DMS53 treated with DMSO at 0.1 percent for 48 hours (cell line): Measurements from ENCODE around the gene MDGA2.

ENCODE experiments used
- DNase-seq: peaks from one replicate; lab custom pipeline; 2025; ENCODE audit not compliant: unreplicated experiment; lab: John Stamatoyannopoulos, UW

Gene MDGA2

DNA sequence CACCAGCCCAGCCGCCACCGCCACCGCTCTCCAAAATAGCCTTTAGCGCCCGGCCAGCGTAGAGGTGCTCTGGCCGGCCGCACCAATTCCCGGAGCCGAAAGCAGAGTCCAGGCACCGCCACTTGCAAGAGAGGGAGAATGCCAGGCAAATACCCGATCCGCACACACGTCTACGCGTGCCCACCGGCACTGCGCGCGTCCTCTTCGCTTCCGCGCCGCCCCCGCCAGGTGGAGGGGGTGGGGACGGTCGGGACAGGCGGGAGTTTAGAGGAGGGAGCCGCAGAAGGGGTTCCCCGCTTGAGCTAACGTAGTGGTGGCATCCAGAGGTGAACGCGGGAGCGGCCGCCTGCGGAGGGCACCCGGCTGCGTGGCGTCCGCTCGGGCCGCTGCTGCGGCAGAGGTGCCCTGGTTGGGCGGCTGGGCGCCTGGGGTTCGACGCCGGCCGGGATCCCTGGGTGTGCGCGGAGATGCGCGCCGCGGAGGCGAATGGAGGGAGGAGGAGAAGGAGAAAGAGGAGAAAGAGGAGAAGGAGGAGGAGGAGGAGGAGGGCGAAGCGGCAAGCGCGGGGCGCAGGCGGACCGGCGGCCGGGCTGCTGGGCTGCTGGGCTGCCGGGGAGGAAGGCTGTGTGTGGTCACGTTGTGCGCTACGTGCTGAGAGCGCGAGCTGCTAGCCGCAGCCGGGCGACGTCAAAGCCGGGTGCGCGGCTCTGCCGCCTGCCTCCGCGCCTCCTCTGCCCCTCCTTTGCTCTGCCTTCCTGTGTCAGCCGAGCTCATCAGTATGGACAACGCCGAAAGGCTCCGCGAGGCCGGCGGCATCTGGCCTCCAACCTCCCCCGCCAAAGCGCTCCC is at the start of gene MDGA2:
Gene MDGA2, minus strand, starts transcription at position 140 of the 849 bp plus-strand sequence.
- DNase-seq, result peak; percentile 36

DNA sequence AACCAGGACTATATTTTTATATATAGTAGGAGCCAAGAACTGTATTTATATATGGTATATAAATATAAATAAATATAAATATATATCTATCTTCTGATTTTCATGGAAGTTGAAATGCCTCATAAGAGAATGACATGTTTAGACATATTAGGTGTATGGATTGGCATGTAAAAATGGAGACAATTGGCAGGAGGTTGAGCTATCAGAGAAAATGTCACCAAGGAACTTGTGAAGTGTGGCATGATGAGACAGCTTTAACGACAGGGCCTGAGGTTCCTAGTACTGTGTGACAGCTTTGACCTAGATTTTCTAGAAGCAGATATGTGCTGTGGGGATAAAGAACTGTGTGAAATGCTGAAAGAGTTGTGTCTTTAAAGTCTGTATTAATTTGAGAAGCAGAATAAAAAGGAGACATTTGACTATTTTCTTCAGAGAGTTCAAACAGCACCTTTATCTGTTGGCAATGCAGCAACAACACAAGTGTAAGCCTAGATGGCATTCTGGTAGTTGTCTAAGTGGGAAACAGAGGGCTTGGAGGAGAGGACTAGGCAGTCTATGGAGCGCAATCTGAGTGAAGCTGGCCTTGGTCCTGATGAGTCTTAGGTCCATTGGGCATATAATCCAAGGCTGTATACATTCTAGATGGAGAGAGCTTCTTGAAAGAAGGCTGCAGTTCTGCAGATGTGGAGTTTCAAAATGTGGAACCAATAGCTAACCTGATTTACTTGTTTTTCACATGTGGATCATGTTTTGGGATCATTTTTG is 47.7 kb upstream of the MDGA2 start:
- DNase-seq, result no peak

DNA sequence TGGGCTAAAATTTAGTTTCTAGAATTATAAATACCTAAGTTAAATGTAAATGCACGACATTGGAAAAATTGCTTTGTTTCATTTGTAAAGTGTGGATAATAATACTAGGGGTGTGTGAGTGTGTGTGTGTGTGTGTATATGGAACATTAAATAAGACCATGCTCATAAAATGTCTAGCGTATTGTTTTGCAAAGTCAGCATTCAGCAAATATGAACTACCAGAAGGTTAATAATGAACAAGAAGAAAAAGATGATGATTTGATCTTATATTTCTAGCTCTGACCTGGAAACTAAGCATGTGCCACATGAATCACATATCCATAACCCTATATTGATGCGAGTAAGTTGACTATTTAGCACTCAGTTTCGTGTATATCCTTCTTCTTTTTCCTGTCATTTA is 44.9 kb upstream of the MDGA2 start:
- no peak for DNase-seq

DNA sequence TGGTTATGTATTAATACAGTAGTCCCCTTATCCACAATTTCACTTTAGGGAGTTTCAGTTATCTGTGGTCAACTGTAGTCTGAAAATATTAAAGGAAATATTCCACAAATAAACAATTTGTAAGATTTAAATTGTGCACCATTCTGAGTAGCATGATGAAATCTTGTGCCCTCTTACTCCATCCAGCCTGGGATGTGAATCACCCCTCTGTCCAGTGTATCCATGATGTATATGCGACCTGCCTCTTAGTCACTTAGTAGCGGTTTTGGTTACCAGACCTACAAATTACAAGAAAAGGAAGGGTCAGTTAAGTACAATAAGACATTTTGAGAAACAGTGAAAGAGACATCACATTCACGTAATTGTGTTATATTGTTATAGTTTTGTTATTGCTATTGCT is 39.9 kb upstream of the MDGA2 start:
- DNase-seq, result no peak

DNA sequence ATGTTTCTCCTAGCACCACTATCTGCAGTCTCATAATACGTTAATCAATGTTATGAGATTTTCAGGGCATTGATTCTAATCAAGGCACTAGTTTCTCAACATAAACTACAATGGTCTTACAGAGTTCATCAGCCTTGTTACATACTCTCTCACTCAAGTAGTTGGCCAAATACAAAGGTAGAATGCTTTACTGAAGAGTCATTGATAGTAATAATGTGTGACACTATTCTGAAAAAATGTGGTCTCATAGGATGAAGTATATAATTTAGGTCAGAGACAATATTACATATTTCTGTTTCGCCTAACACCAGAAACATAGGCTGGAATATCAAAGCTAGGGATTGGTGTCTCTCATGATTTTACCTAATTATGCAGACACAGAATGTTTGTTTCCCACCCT is 35.2 kb upstream of the MDGA2 start:
- DNase-seq, result no peak

DNA sequence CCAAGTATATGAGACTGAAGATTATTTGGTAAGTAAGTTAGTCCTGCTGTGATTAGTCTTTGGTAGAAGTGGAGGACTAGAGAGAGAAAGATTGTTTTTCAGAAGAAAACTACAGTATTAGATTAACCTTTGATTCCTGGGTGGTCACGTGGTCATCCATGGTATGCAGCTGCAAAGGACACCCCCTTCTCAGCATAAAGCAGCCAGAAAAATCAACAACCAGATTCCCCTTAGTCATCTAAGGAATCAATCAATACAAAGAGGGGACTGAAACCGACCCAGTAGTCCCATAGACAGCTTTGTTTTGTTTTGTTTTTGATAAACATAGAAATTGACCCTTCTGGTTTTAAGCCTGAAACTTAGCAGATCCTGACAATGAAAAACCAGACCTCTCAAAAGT is 30.3 kb upstream of the MDGA2 start:
- no peak for DNase-seq

DNA sequence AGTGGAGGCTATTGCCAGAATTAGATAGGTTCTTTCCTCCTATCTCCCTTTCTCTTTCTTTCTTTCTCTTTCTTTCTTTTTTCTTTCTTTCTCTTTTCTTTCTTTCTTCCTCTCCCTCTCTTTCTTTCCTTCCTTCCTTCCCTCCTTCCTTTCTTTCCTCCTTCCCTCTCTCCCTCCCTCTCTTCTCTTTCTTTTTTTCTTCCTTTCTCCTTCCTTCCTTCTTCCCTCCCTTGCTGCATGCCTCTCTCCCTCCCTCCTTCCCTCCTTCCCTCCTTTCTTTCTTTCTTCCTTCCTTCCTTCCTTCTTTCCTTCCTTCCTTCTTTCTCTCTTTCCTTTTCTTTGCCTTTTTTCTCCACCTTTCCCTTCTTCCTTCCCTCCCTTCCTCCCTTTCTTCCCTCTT is 16.4 kb upstream of the MDGA2 start:
- no peak for DNase-seq

DNA sequence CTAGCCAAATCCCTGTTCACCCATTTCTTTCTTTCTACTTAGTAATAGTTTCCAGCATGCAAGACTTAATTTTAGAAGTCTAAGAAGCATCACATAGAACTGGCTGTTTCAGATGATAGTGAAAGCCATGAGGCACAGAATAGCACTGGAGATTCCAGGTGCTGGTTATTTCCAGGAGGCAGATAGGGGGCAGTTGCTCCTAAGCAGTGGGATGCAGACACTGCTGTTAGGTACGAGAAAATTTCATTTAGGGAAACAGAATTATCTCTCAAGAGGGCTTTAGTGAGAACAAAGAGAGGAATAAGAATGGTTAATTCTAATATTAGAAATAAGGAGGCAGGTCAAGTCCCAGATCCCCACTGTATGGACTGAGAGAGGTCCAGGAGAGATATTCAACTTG is 3.6 kb upstream of the MDGA2 start:
- DNase-seq, result no peak

DNA sequence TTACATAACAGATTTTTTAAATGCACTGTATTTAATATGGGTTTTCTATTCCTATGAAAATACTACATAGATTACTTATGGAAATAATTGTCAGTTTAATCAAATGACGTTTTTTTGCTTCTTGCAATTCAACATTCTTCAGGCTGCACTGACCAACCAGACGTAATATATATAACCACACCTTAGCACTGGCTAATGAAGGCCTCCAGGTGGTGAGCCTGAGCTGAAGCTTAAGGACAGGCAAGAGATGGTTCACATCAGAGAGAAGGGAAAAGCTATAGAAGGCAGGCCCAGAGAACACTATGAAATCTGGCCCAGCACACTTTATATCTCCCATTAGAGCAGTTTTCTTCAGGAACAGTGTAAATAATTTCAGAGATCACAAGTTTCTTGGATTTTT is 2.8 kb upstream of the MDGA2 start:
- DNase-seq, result no peak

DNA sequence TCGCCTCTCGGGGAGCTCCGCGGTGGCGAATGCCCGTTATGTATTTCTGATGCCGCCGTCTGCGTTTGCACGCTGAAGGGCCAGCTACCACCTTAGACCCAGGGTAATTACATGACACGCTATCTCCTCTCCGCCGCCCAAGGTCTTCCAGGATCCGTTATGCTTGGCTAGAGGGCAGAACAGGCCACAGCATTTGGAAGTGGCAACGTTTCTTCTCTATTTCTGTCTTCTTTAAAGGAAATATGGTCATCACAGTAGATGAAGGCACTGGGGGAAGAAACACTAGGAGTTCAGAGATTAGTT is 861 bp upstream of the MDGA2 start:
- DNase-seq, result no peak

DNA sequence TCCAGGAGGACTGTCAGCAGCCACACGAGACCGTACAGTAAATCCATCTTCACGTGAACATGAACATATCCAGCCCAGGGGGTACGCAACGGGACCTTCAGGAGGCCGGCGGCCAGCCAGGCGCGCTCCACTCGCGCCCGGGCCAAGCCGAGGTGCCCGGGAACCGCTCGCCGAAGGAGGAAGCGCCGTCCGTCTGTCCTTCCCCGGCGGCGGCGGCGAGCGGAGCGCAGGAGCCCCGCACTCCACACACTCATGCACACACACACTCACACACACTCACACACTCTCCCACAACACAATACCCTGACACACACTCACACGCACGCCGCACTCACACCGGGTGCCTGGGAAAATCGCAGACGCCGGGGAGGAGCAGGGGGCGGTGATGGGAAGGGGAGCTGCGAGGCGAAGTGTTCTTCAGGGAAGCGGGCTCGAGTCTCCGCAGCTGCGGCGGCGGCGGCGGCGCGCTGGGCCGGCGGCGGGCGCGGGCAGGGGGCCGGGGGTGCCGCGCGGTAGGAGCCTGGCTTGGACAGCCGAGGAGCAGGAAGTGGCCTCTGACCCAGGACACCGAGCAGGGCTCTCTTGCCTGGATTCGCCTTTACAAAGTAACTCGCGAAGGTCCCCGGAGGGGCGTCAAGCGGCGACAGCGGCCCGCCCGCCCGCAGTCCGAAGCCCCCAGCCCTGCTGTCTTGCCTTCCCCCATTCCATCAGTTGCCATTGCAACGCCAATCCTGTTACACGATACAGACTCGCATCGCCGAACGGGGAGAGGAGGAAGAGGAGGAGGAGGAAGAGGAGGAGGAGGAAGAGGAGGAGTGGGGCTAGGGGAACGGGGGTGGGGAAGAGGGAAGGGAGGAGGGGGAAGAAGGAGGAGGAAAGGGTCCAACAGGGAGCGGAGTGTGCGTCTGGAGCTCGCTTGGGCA is 601 bp downstream of the MDGA2 start:
- no peak for DNase-seq

DNA sequence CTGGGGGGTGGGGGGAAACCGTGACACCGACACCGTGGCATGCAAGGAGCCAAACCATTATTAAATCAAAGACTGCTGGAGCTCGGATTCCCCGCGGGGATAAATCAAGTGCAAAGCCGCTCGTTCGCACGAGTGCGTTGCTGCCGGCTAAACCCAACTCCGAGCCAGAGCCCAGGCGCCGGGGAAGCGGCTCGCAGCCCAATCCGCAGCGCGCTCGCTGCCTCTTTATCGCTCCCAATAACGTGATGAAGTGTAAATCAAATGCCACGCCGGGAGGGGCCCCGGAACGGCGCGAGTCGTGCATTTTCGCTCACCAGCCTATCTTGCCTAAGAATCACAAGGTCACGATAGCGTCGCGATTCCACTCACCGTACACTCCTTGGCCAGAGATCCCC is 1.3 kb downstream of the MDGA2 start:
- peak; percentile 16 for DNase-seq

DNA sequence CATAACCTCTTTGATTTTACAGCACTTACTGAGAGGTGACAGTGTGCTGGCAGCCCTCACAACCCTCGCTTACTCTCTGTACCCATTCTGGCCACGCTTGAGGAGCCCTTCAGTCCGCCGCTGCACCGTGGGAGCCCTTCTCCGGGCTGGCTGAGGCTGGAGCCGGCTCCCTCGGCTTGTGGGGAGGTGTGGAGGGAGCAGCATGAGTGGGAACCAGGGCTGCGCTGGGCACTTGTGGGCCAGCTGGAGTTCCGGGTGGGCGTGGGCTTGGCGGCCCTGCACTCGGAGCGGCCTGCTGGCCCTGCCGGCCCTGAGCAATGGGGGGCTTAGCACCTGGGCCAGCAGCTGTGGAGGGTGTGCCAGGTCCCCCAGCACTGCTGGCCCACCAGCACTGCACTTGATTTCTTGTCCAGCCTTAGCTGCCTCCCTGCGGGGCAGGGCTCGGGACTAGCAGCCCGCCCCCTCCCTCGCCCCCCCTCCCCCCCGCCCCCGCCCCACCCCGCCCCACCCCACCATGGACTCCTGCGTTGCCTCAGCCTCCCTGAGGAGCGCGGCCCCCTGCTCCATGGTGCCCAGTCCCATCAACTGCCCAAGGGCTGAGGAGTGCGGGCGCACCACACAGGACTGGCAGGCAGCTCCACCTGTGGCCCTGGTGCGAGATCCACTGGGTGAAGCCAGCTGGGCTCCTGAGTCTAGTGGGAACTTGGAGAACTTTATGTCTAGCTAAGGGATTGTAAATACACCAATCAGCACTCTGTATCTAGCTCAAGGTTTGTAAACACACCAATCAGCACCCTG is 9.9 kb downstream of the MDGA2 start:
- DNase-seq, result no peak

DNA sequence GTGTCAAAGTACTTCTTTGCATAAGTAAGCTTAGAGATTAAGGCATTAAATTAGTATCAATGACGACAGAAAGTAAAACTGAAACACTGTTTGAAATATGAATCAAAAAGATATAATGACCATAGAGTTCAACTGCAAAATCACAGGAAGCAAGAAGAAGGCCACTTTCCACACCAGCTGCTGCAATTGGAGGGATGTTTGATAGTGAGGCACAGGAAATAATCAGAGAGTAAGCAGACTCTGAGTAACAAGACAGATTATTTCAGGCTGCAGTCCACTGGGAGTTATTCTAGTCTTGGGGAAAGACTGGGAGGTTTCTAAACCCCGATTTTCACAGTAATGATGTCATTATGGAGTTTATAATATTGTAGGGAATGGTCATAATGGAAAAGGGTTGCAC is 12.9 kb downstream of the MDGA2 start:
- DNase-seq, result no peak

DNA sequence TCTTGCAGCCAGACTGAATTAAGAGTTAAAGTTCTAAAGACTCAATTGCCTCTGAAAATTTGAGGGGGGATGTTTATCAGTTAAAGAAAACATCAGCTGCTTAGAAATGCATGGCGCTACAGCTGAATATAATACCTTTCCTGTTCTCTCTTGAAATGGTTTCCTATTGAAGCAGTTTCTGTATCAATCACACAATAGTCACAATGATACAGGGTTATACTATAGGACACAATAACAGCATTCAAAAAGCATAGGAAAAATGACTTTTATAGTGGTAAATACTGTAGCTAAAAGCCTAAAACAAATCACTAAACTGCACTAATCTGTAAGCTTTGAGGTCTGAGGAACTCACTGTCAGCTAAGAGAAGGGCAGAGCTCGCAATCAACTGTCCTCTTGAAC is 15.2 kb downstream of the MDGA2 start:
- no peak for DNase-seq

DNA sequence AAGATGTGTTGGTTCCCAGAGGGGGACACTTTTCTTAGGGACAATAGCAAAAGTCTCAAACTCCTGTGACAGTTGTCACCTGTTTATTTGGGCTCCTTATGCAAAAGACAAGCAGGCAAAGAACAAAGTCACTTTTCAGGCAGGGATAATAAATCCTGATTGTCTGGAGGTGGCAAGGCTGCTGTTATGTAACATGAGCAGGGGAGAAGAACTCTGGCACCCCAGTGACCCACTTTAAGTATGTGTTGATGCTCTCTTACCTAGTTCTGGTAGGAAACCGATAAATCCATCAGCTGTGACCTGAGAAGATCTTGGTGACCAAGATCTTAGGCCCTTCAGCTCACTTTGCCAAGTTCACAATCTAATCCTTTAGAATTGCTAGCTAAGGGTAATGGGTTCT is 17.4 kb downstream of the MDGA2 start:
- DNase-seq, result no peak

DNA sequence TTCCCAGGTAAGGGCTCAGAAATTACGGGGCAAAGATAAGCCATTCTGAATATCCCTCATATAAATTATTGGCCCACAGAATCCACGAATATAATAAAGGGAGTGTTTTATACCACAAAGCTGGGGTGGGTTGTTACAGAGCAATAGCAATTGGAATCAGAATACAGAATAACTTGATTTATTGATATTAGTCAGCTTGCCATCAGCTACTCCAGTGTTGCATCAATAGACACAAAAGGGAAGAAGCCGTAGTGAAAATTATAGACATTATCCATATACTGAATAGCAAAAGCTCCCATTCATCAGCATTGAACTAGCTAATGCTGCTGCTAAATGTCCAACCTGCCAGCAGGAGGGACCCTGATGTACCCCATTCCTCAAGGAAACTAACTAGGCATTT is 18.3 kb downstream of the MDGA2 start:
- no peak for DNase-seq

DNA sequence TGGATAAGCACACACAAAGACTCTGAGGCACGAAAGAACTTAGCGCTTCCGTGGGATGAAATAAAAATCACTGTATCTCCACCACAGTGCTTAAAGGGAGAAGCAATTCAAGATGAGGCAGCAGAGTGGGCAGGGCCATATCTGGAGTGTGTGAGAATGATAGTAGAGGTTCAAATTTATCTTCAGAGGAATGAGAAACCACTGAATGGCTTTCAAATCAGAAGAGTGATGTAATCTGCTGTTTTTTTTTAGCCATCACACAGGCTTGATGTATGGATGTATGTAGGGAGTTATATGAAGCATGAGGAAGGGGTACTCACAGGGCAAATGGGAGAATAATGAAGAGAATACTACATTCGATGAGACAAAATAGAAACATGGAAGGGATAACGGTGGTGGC is 24.1 kb downstream of the MDGA2 start:
- no peak for DNase-seq

DNA sequence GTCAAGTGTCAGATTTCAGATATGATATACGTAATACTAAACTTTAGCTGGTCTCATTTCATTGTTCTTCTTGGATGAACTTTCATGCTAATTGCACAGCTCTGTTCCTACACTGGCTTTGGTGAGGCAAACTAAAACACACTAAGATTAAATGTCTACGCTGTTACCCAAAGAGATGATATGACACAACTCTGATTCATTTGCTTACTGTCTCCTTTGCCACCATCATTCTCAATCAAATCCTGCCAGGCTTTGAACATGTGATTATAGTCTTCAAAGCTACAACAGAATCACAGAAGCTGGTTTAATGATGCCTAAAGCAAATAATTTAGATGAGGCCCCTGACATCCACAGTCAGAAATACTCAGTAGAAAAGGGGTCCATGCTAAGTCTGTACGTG is 37.7 kb downstream of the MDGA2 start:
- DNase-seq, result no peak

DNA sequence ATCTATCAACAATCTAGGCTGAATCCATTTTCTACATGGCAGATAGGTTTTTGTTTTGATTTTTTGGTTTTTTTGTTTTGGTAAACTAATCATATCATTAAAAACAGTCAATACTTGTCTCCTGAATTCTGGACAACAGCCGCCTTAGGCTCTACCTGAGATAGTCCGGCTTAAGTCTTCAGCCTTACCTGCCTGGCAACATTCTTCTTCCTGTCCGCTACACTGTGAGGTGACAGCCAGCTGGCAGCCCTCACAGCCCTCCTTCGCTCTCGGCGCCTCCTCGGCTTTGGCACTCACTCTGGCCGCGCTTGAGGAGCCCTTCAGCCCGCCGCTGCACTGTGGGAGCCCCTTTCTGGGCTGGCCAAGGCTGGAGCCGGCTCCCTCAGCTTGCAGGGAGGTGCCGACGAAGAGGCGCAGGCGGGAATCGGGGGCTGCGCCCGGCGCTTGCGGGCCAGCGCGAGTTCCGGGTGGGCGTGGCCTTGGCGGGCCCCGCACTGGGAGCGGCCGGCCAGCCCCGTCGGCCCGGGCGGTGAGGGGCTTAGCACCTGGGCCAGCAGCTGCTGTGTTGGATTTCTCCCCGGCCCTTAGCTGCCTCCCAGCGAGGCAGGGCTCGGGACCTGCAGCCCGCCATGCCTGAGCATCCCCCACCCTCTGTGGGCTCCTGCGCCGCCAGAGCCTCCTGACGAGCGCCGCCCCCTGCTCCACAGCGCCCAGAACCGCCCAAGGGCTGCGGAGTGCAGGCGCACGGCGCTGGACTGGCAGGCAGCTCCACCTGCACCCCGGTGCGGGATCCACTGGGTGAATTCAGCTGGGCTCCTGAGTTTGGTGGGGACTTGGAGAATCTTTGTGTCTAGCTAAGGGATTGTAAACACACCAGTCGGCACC is 49.0 kb downstream of the MDGA2 start:
- DNase-seq, result peak; percentile 44
